ENCODE data around the gene RFTN2.
A peak's percentile ranks its signal among the peaks of the same experiment; 100 is the strongest.
"Not testable (repeated sequence)": the region's sequence is repeated elsewhere in the genome, so short reads cannot be mapped to it uniquely, and the experiment has no call there.

The RFTN2 gene

GRCh38 chr2:197673606-197674005, 1.8 kb downstream of the RFTN2 start:
- DNase-seq = no peak

GRCh38 chr2:197673106-197673505, 2.3 kb downstream of the RFTN2 start:
- no peak for DNase-seq

- no peak for DNase-seq
Observed at GRCh38 chr2:197672371-197672893, 3.0 kb downstream of the RFTN2 start.

GRCh38 chr2:197669077-197669476, 6.3 kb downstream of the RFTN2 start:
- DNase-seq = no peak

GRCh38 chr2:197668296-197668695, 7.1 kb downstream of the RFTN2 start:
- no peak for DNase-seq

- no peak for DNase-seq
Observed at GRCh38 chr2:197666277-197666676, 9.1 kb downstream of the RFTN2 start.

GRCh38 chr2:197661626-197662025, 13.8 kb downstream of the RFTN2 start:
- no peak for DNase-seq

GRCh38 chr2:197657562-197657961, 17.8 kb downstream of the RFTN2 start:
- no peak for DNase-seq

GRCh38 chr2:197647961-197648690, 27.3 kb downstream of the RFTN2 start:
- no peak for DNase-seq

- no peak for DNase-seq
Observed at GRCh38 chr2:197641666-197642065, 33.7 kb downstream of the RFTN2 start.

- DNase-seq = not testable (repeated sequence)
Observed at GRCh38 chr2:197640571-197641122, 34.7 kb downstream of the RFTN2 start.

- no peak for DNase-seq
Observed at GRCh38 chr2:197633109-197633657, 42.2 kb downstream of the RFTN2 start.

- no peak for DNase-seq
Observed at GRCh38 chr2:197628043-197628500, 47.3 kb downstream of the RFTN2 start.

GRCh38 chr2:197626965-197627625, 48.3 kb downstream of the RFTN2 start:
- no peak for DNase-seq

GRCh38 chr2:197620133-197620532, 55.3 kb downstream of the RFTN2 start:
- DNase-seq = no peak

GRCh38 chr2:197615016-197615652, 60.3 kb downstream of the RFTN2 start:
- DNase-seq = peak; percentile 13

GRCh38 chr2:197614532-197614931, 60.9 kb downstream of the RFTN2 start:
- peak; percentile 18 for DNase-seq

- DNase-seq = peak; percentile 68
Observed at GRCh38 chr2:197613509-197613987, 61.8 kb downstream of the RFTN2 start.

- DNase-seq = no peak
Observed at GRCh38 chr2:197606180-197606579, 69.2 kb downstream of the RFTN2 start.

GRCh38 chr2:197604117-197604860, 71.1 kb downstream of the RFTN2 start:
- DNase-seq = no peak

- DNase-seq = no peak
Observed at GRCh38 chr2:197601726-197602125, 73.7 kb downstream of the RFTN2 start.

GRCh38 chr2:197600306-197600705, 75.1 kb downstream of the RFTN2 start:
- no peak for DNase-seq

Measured in NCI-H774 (cell line).